Kidney (tissue), 14 donors: ENCODE measurements around the gene TMEM200B. TPM values are rescaled to one million over a fixed set of nuclear protein-coding genes. Genes with fewer than 3 reads are reported as not detected.
A peak's percentile ranks its signal among the peaks of the same experiment; 100 is the strongest.

Experiments
- DNase-seq, 5 donors: peaks; one replicate each; pipeline ENCODE4 v3.0.0-alpha.2; 2013 to 2020
- FAIRE-seq: peaks from 2 replicates; lab custom pipeline; 2012; peaks lifted over from hg19 to GRCh38; lab: Jason Lieb, UNC
- H3K27ac ChIP-seq, 2 donors: one replicate each; pipeline ENCODE4 v1.7.0; 2013; ENCODE audit warnings: low read depth in 2 of 2, low read length in 2 of 2, inconsistent platforms in 1 of 2
- H3K27me3 ChIP-seq: one replicate; pipeline ENCODE4 v1.7.1; 2013; ENCODE audit warnings: low read length, inconsistent platforms; ENCODE audit not compliant: control insufficient read depth, insufficient read depth
- H3K36me3 ChIP-seq, 3 donors: one replicate each; pipeline versions ENCODE4 v1.7.0 to v1.7.1; 2013; ENCODE audit warnings: low read length in 3 of 3, control low read depth in 1 of 3, inconsistent platforms in 1 of 3; ENCODE audit not compliant: insufficient read depth in 3 of 3, control insufficient read depth in 2 of 3
- H3K4me1 ChIP-seq, 3 donors: one replicate each; pipeline versions ENCODE4 v1.7.0 to v1.7.1; 2013; ENCODE audit warnings: low read length in 3 of 3, inconsistent platforms in 1 of 3, low read depth in 1 of 3; ENCODE audit not compliant: control insufficient read depth in 2 of 3, insufficient read depth in 2 of 3
- H3K4me3 ChIP-seq, 3 donors: one replicate each; pipeline versions ENCODE4 v1.7.0 to v1.8.1; 2013; ENCODE audit warnings: low read length in 3 of 3, control low read depth in 1 of 3, inconsistent platforms in 1 of 3
- H3K9ac ChIP-seq, 3 donors: one replicate each; pipeline versions ENCODE4 v1.7.0 to v1.7.1; 2013; ENCODE audit warnings: low read length in 3 of 3, control low read depth in 1 of 3, inconsistent platforms in 1 of 3
- H3K9me3 ChIP-seq, 3 donors: one replicate each; pipeline versions ENCODE4 v1.7.0 to v1.7.1; 2013; ENCODE audit warnings: low read length in 3 of 3, control low read depth in 1 of 3, inconsistent platforms in 1 of 3; ENCODE audit not compliant: control insufficient read depth in 2 of 3, insufficient read depth in 1 of 3
- intact Hi-C: fragments of 100-400 bp; cut with DNase I; formaldehyde crosslinking; loops from one replicate; pipeline ENCODE4 v1.11.1; 2022
- polyA plus RNA-seq: library from polyadenylated mRNA; stranded (reverse); fragments of 350-450 nt; fragmentation: Illumina TruSeq; extraction: RNeasy Lipid Tissue Mini Kit (QIAGEN cat#74804); gene quantifications from one replicate; pipeline ENCODE4 v1.2.3, GENCODE V29; 2014; ENCODE audit warnings: low read depth, low replicate concordance; ENCODE audit not compliant: insufficient read depth
- total RNA-seq: library from RNA; stranded (reverse); fragmentation: NEBNext Ultra II Directional; extraction: Animal tissue kit (Norgen Biotek cat#: 25700); gene quantifications from one replicate; pipeline ENCODE4 v1.2.1, GENCODE V29; 2021
- TF ChIP-seq, protein P1 (sequence below): IDR thresholded peaks from 3 replicates; pipeline ENCODE4 v1.5.1; 2012; ENCODE audit warnings: mild to moderate bottlenecking, moderate library complexity, borderline replicate concordance; ENCODE audit not compliant: insufficient read depth; ENCODE audit errors: extremely low read depth
- donor health status: control.
- donor health status: control.
- donor health status: control.
- donor health status: control.
- donor health status: control.
- donor health status: DM: yes; HTN: yes; CAD: no.
- donor health status: Normal renal cell carcinoma (clear cell type).

The TMEM200B gene
- total and polyA plus RNA-seq, 2 donors from 2014 or later, result 7.6 to 8.6 TPM

- Histone ChIP-seq H3K36me3 (no peaks in the 10 kb centered on the region), H3K27me3 (no peaks in the 10 kb centered on the region), H3K27ac (peak overlapping the region; percentile 82 to 88), H3K4me1 (peaks cover 0 to 6% (median 0%) of the 10 kb centered on the region in 3 donors), H3K4me3 (peak overlapping the region; percentile 14 to 62 (median 36)), H3K9ac (peak overlapping the region in 1 of 3 donors; percentile 67), H3K9me3 (no peaks in the 10 kb centered on the region)
- intact Hi-C loops, result no loop called here
- FAIRE-seq, result no peak
- peak in 2 of 5 donors; percentile 42 to 60 for DNase-seq
- TF ChIP-seq, protein P1, sequence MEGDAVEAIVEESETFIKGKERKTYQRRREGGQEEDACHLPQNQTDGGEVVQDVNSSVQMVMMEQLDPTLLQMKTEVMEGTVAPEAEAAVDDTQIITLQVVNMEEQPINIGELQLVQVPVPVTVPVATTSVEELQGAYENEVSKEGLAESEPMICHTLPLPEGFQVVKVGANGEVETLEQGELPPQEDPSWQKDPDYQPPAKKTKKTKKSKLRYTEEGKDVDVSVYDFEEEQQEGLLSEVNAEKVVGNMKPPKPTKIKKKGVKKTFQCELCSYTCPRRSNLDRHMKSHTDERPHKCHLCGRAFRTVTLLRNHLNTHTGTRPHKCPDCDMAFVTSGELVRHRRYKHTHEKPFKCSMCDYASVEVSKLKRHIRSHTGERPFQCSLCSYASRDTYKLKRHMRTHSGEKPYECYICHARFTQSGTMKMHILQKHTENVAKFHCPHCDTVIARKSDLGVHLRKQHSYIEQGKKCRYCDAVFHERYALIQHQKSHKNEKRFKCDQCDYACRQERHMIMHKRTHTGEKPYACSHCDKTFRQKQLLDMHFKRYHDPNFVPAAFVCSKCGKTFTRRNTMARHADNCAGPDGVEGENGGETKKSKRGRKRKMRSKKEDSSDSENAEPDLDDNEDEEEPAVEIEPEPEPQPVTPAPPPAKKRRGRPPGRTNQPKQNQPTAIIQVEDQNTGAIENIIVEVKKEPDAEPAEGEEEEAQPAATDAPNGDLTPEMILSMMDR, result no peak
Measured at GRCh38 chr1:29122682-29123052, 1.0 kb downstream of the TMEM200B start.

- H3K9ac ChIP-seq, result no peak overlapping the region
- FAIRE-seq, result no peak
- DNase-seq, result peak; percentile 56 to 85 (median 82)
- peak overlapping the region in 2 of 3 donors; percentile 44 to 62 for H3K4me3 ChIP-seq
- no peaks in the 10 kb centered on the region for H3K9me3 ChIP-seq
- peak overlapping the region; percentile 54 to 82 for H3K27ac ChIP-seq
- no peaks in the 10 kb centered on the region for H3K27me3 ChIP-seq
- H3K4me1 ChIP-seq, result peaks cover 0 to 6% (median 0%) of the 10 kb centered on the region in 3 donors
- no peaks in the 10 kb centered on the region for H3K36me3 ChIP-seq
- TF ChIP-seq, protein P1, result no peak
- intact Hi-C loops, result no loop called here
Measured at GRCh38 chr1:29121936-29122681, 1.6 kb downstream of the TMEM200B start.

- Histone ChIP-seq H3K4me1 (peaks cover 0 to 6% (median 0%) of the 10 kb centered on the region in 3 donors), H3K36me3 (no peaks in the 10 kb centered on the region), H3K4me3 (peak overlapping the region in 1 of 3 donors; percentile 62), H3K9ac (no peak overlapping the region), H3K9me3 (no peaks in the 10 kb centered on the region), H3K27me3 (no peaks in the 10 kb centered on the region), H3K27ac (peak overlapping the region; percentile 32 to 47)
- intact Hi-C loops, result no loop called here
- no peak for FAIRE-seq
- TF ChIP-seq, protein P1, result no peak
- DNase-seq, result peak in 2 of 5 donors; percentile 30 to 81
Measured at GRCh38 chr1:29121516-29121935, 2.2 kb downstream of the TMEM200B start.
